OCI-LY7 (cell line): ENCODE measurements around the gene EPHB3. TPM values are rescaled to one million over a fixed set of nuclear protein-coding genes. Genes with fewer than 3 reads are reported as not detected.

Source experiments
- BruUV-seq: library from RNA; stranded (reverse); fragments of 400-500 nt; replicated peaks from 2 replicates; lab custom pipeline; 2021; lab: Mats Ljungman, UMichigan
- CTCF ChIA-PET: fragments of 300-600 bp; sonication (Branson Sonifier 250); formaldehyde crosslinking; loops from one replicate; lab custom pipeline; 2022; ENCODE audit warnings: antibody characterized with exemption; ENCODE audit not compliant: unreplicated experiment; lab: Charles Lee
- POLR2A ChIA-PET: fragments of 300-600 bp; sonication (Branson Sonifier 250); formaldehyde crosslinking; loops from one replicate; lab custom pipeline; 2022; ENCODE audit warnings: antibody characterized with exemption; lab: Charles Lee
- DNase-seq: peaks from one replicate; pipeline ENCODE4 v3.0.0-alpha.2; 2015; ENCODE audit warnings: low spot score
- H2AFZ ChIP-seq: fragments of 200-600 bp; sonication (generic), shearing (Covaris generic); 2 replicates; pipeline ENCODE4 v1.6.1; 2014; ENCODE audit warnings: mild to moderate bottlenecking, antibody characterized with exemption, low read length, moderate library complexity
- H3K27ac ChIP-seq: fragments of 200-600 bp; sonication (generic); 2 replicates; pipeline ENCODE4 v1.5.1; 2014; ENCODE audit warnings: mixed run types, low read depth, mild to moderate bottlenecking, moderate library complexity, low read length, inconsistent platforms; ENCODE audit not compliant: poor library complexity, severe bottlenecking
- H3K36me3 ChIP-seq: fragments of 200-600 bp; sonication (generic); 2 replicates; pipeline ENCODE4 v1.6.1; 2014; ENCODE audit warnings: mild to moderate bottlenecking, antibody characterized with exemption, low read length, moderate library complexity, mixed read lengths; ENCODE audit not compliant: insufficient read depth
- H3K4me1 ChIP-seq: fragments of 200-600 bp; sonication (generic); 2 replicates; pipeline ENCODE4 v1.5.1; 2014; ENCODE audit warnings: mild to moderate bottlenecking, low read length; ENCODE audit not compliant: insufficient read depth, poor library complexity, severe bottlenecking
- H3K4me2 ChIP-seq: fragments of 200-600 bp; sonication (generic); 2 replicates; pipeline ENCODE4 v1.6.1; 2014; ENCODE audit warnings: mild to moderate bottlenecking, low read length
- H3K4me3 ChIP-seq: fragments of 200-600 bp; sonication (generic); 2 replicates; pipeline ENCODE4 v1.5.1; 2014; ENCODE audit warnings: mild to moderate bottlenecking, low read depth, low read length; ENCODE audit not compliant: poor library complexity, severe bottlenecking
- H3K79me2 ChIP-seq: fragments of 200-600 bp; sonication (generic); 2 replicates; pipeline ENCODE4 v1.6.1; 2016; ENCODE audit warnings: low read depth, mild to moderate bottlenecking, low read length, moderate library complexity, mixed read lengths; ENCODE audit not compliant: insufficient read depth
- H3K9me2 ChIP-seq: fragments of 200-600 bp; sonication (generic); 2 replicates; pipeline ENCODE4 v1.6.1; 2016; ENCODE audit warnings: mild to moderate bottlenecking, low read length, mixed read lengths; ENCODE audit not compliant: insufficient read depth
- H3K9me3 ChIP-seq: fragments of 200-600 bp; sonication (generic); 2 replicates; pipeline ENCODE4 v1.6.1; 2014; ENCODE audit warnings: mild to moderate bottlenecking, mixed run types, low read length, mixed read lengths
- H4K20me1 ChIP-seq: fragments of 200-600 bp; sonication (generic); 2 replicates; pipeline ENCODE4 v1.6.1; 2014; ENCODE audit warnings: mild to moderate bottlenecking, antibody characterized with exemption, low read length, moderate library complexity, mixed read lengths; ENCODE audit not compliant: insufficient read depth
- CTCF ChIP-seq: fragments of 200-600 bp; sonication (generic); conservative IDR thresholded peaks from 2 replicates; pipeline ENCODE4 v1.5.1; 2014; ENCODE audit warnings: mild to moderate bottlenecking, antibody characterized with exemption, low read length, moderate library complexity, mixed read lengths
- EZH2phosphoT487 ChIP-seq: fragments of 200-600 bp; sonication (generic); IDR thresholded peaks from 2 replicates; pipeline ENCODE4 v1.6.1; 2018; ENCODE audit warnings: low read depth, borderline replicate concordance, mild to moderate bottlenecking, mixed run types, antibody characterized with exemption, low read length, moderate library complexity, mixed read lengths
- intact Hi-C: fragments of 100-400 bp; cut with micrococcal nuclease; formaldehyde crosslinking; loops from one replicate; pipeline ENCODE4 v1.10.0; 2022; ENCODE audit not compliant: unreplicated experiment
- total RNA-seq, 2 experiments: library from RNA; depleted of rRNA in 1 of 2; stranded (reverse); fragments of >200 nt in 1 of 2; shearing (Covaris generic) in 1 of 2; gene quantifications; 2 replicates each; pipeline ENCODE4 v1.2.3, GENCODE V29; 2014 to 2022

The EPHB3 gene
- total RNA-seq, 2 experiments from 2014 or later: not detected

- intact Hi-C loops: no loop called here
- POLR2A ChIA-PET: interaction anchor here (0.6 to 0.7 kb wide), 2 partner anchors 12 to 39 kb away, joined by 3 read pairs; no protein-coding TSS in a partner anchor
- no peaks in the 10 kb centered on the region for H3K36me3 ChIP-seq
- H3K9me2 ChIP-seq: no peaks in the 10 kb centered on the region
- no TSS peak for BruUV-seq
- no peak for DNase-seq
- H3K4me2 ChIP-seq: no peak overlapping the region
- no peaks in the 10 kb centered on the region for H4K20me1 ChIP-seq
- no peak overlapping the region for H3K27ac ChIP-seq
- no peaks in the 10 kb centered on the region for H3K79me2 ChIP-seq
- CTCF ChIA-PET: interaction anchor here (0.8 kb wide), 1 partner anchor 19 kb away, joined by 3 read pairs; no protein-coding TSS in a partner anchor
- H3K4me3 ChIP-seq: no peak overlapping the region
- H2AFZ ChIP-seq: no peak overlapping the region
- H3K4me1 ChIP-seq: no peaks in the 10 kb centered on the region
- H3K9me3 ChIP-seq: no peaks in the 10 kb centered on the region
- TF ChIP-seq CTCF: no peak
- no peak for TF ChIP-seq EZH2phosphoT487
These were observed 11.6 kb upstream of the EPHB3 start for GRCh38 chr3:184549796-184550577.

GRCh38 chr3:184551103-184551502 lies 10.5 kb upstream of the EPHB3 start:
- no peaks in the 10 kb centered on the region for H3K9me2 ChIP-seq
- H3K4me2 ChIP-seq: no peak overlapping the region
- ChIA-PET POLR2A (no interaction called here), CTCF (no interaction called here)
- no peaks in the 10 kb centered on the region for H3K4me1 ChIP-seq
- BruUV-seq: no TSS peak
- no peak for DNase-seq
- H3K27ac ChIP-seq: no peak overlapping the region
- H3K36me3 ChIP-seq: no peaks in the 10 kb centered on the region
- no peaks in the 10 kb centered on the region for H4K20me1 ChIP-seq
- H3K4me3 ChIP-seq: no peak overlapping the region
- no peaks in the 10 kb centered on the region for H3K9me3 ChIP-seq
- H2AFZ ChIP-seq: no peak overlapping the region
- no peaks in the 10 kb centered on the region for H3K79me2 ChIP-seq
- TF ChIP-seq CTCF (no peak), EZH2phosphoT487 (no peak)
- intact Hi-C loops: no loop called here
